Raji (cell line): ENCODE measurements around the gene SAE1.
A peak's percentile ranks its signal among the peaks of the same experiment; 100 is the strongest.

Experiments used
- POLR2A ChIP-seq: IDR thresholded peaks from 2 replicates; pipeline ENCODE4 v1.6.1; 2011; ENCODE audit warnings: low read depth, low read length, control low read depth; ENCODE audit not compliant: insufficient read depth

SAE1 gene

GRCh38 chr19:47099576-47100050 is 31.0 kb upstream of the SAE1 start:
- TF ChIP-seq POLR2A: no peak

GRCh38 chr19:47100290-47100689 is 30.3 kb upstream of the SAE1 start:
- no peak for TF ChIP-seq POLR2A

DNA sequence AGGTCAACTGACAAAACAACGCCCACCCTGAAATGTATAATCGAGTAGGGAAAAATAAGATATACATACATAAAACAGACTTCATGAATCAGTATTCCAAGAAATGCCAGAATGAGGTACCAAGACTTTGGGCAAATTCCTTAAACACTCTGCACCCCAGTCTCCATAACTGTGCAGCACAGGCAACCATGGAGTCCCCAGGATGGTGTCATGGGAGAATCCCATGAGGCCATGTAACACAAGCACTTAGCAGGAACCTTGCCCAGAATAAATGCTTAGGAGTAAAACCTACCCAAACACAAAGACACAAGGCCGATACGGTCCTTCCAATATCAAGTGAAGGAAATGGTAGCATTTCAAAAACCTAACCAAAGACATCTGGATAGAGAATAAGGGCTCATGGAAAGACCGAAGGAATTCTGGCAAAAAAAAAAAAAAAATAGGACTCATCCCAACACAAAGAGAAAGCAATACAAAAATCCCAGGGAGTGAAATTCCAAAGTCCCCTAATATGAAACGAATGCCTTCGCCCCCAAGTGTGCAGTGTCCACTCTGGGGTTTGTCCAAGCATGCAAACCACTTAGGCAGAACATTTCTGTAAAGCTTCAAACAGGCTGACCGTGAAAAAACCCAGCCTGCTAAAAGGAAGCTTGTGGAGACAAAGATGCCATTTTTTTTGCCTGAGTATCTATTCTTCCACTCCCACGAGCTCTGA is 28.1 kb upstream of the SAE1 start:
- no peak for TF ChIP-seq POLR2A

GRCh38 chr19:47104680-47105079 is 26.0 kb upstream of the SAE1 start:
- no peak for TF ChIP-seq POLR2A

- no peak for TF ChIP-seq POLR2A
Measured at GRCh38 chr19:47105874-47106273, 24.8 kb upstream of the SAE1 start.

GRCh38 chr19:47106821-47107201 is 23.8 kb upstream of the SAE1 start:
- TF ChIP-seq POLR2A: no peak

- no peak for TF ChIP-seq POLR2A
Measured at GRCh38 chr19:47107202-47107952, 23.3 kb upstream of the SAE1 start.

- no peak for TF ChIP-seq POLR2A
Measured at GRCh38 chr19:47107953-47108746, 22.5 kb upstream of the SAE1 start.

GRCh38 chr19:47109177-47109540 is 21.5 kb upstream of the SAE1 start:
- no peak for TF ChIP-seq POLR2A

- peak; percentile 43; the same call in 1 of the 2 replicates for TF ChIP-seq POLR2A
Measured at GRCh38 chr19:47109541-47110375, 20.9 kb upstream of the SAE1 start.

DNA sequence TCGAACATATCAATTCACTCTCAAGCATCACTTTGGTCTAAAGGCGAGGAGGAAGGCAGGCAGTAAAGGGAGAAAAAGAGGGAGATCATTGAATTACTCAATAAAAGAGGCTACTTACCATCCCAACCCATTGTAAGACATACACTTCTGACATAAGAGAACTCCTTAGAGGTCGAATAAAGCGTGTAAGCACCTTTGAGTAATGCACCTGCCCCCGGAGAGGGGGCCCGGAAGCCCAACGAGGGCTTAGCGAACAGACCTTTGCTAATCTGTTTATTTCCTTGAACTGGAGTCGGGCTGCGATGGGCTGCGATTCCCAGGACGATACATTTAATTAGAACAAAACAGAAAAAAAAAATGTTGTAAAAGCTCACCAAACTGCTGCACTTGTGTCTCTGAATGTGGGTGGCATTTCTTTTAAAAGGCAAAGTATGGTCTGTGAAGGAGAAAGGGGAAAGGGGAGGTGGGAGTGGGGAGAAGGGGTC is 20.1 kb upstream of the SAE1 start:
- peak; percentile 34; the same call in 1 of the 2 replicates for TF ChIP-seq POLR2A

DNA sequence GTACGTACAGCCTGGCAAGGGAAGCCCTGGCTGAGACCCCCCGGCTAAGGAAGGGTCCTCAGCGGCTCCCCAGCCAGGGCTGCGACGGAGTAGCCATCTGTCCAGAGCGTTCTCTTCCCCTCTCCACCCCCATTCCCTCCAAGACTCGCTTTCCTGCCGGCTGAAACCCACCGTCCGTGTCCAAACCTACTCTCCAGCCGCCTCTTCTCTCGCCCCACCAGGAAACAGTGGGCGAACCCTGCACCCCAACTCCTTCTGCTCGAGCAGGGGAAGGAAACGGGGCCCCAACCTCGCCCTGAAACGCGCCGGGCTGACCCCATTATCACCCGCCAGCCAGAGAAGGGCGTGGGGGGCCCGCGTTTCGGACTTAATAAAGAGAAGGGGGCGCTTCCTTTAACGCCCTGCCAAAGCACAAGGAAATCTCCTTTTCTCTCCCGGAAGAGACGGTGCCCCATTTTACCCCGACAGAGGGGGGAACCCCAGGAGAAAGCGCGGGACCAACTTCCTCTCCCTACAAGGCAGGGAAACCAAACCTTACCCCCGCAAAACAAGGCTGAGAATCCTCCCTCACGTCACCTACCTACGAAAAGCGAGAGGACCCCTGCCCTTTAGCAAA is 19.5 kb upstream of the SAE1 start:
- TF ChIP-seq POLR2A: peak; percentile 44; the same call in 1 of the 2 replicates

- no peak for TF ChIP-seq POLR2A
Measured at GRCh38 chr19:47111682-47112165, 18.9 kb upstream of the SAE1 start.
